Measurements from ENCODE around the gene SH3BGRL3.

SH3BGRL3 gene

GRCh38 chr1:26278303-26278702 lies 1.6 kb upstream of the SH3BGRL3 start:
- no peak for DNase-seq

GRCh38 chr1:26278724-26279455 lies 996 bp upstream of the SH3BGRL3 start:
- DNase-seq, result peak; percentile 69

GRCh38 chr1:26280333-26281042 lies 602 bp downstream of the SH3BGRL3 start:
- peak; percentile 60 for DNase-seq

- no peak for DNase-seq
These were observed 1.4 kb downstream of the SH3BGRL3 start for GRCh38 chr1:26281091-26281958.

- DNase-seq, result peak; percentile 23
These were observed 2.1 kb downstream of the SH3BGRL3 start for GRCh38 chr1:26281971-26282370.

GRCh38 chr1:26282401-26282918 lies 2.6 kb downstream of the SH3BGRL3 start:
- no peak for DNase-seq

GRCh38 chr1:26283279-26283853 lies 3.5 kb downstream of the SH3BGRL3 start:
- DNase-seq, result no peak

- no peak for DNase-seq
These were observed 4.1 kb downstream of the SH3BGRL3 start for GRCh38 chr1:26283871-26284596.

GRCh38 chr1:26284597-26285347 lies 4.9 kb downstream of the SH3BGRL3 start:
- DNase-seq, result peak; percentile 94

GRCh38 chr1:26285366-26286063 lies 5.6 kb downstream of the SH3BGRL3 start:
- peak; percentile 8 for DNase-seq

GRCh38 chr1:26286064-26286416 lies 6.2 kb downstream of the SH3BGRL3 start:
- DNase-seq, result no peak

- DNase-seq, result peak; percentile 79
These were observed 7.3 kb downstream of the SH3BGRL3 start for GRCh38 chr1:26287033-26287711.

GRCh38 chr1:26287811-26288210 lies 7.9 kb downstream of the SH3BGRL3 start:
- DNase-seq, result no peak

GRCh38 chr1:26288311-26288941 lies 8.5 kb downstream of the SH3BGRL3 start:
- DNase-seq, result peak; percentile 63

- DNase-seq, result peak; percentile 94
These were observed 9.5 kb downstream of the SH3BGRL3 start for GRCh38 chr1:26289158-26290059.

- DNase-seq, result peak; percentile 41
These were observed 10.4 kb downstream of the SH3BGRL3 start for GRCh38 chr1:26290122-26290881.

- DNase-seq, result no peak
These were observed 11.0 kb downstream of the SH3BGRL3 start for GRCh38 chr1:26290882-26291261.

GRCh38 chr1:26291433-26291832 lies 11.5 kb downstream of the SH3BGRL3 start:
- no peak for DNase-seq

All from GDM1 (cell line).